Right ventricle myocardium inferior (tissue), 1 donor: ENCODE results near the gene IFNA2. TPM values are rescaled to one million over a fixed set of nuclear protein-coding genes. Genes with fewer than 3 reads are reported as not detected.

Experiments
- total RNA-seq: library from RNA; stranded (reverse); fragmentation: NEBNext Ultra II Directional; extraction: Animal tissue kit (Norgen Biotek cat#: 25700); gene quantifications from one replicate; pipeline ENCODE4 v1.2.1, GENCODE V29; 2021
- donor health status: DM: no; HTN: yes; CAD: no; lungs with severe emphysema.

Gene IFNA2
- total RNA-seq, 1 donor from 2014 or later, result not detected

Other genes with a start within 250 kb of the IFNA2 start
- not detected for gene IFNW1, start 243.6 kb downstream of the IFNA2 start, total RNA-seq
- gene IFNA21, start 218.7 kb downstream of the IFNA2 start, total RNA-seq, result not detected
- gene IFNA4, start 197.8 kb downstream of the IFNA2 start, total RNA-seq, result not detected
- gene IFNA7, start 183.2 kb downstream of the IFNA2 start, total RNA-seq, result not detected
- not detected for gene IFNA10, start 178.3 kb downstream of the IFNA2 start, total RNA-seq
- not detected for gene IFNA16, start 168.1 kb downstream of the IFNA2 start, total RNA-seq
- gene IFNA17, start 157.2 kb downstream of the IFNA2 start, total RNA-seq, result not detected
- gene IFNA14, start 145.4 kb downstream of the IFNA2 start, total RNA-seq, result not detected
- not detected for gene IFNA5, start 80.1 kb downstream of the IFNA2 start, total RNA-seq
- gene KLHL9, start 50.0 kb downstream of the IFNA2 start, total RNA-seq, result 12.2 TPM
- gene IFNA6, start 34.5 kb downstream of the IFNA2 start, total RNA-seq, result not detected
- not detected for gene IFNA13, start 17.3 kb downstream of the IFNA2 start, total RNA-seq
- gene IFNA8, start 23.7 kb upstream of the IFNA2 start, total RNA-seq, result not detected
- gene IFNA1, start 55.0 kb upstream of the IFNA2 start, total RNA-seq, result not detected
- gene IFNE, start 96.9 kb upstream of the IFNA2 start, total RNA-seq, result not detected